Activated effector memory CD4-positive, alpha-beta T cell treated with anti-CD3 and anti-CD28 coated beads, Interleukin-2, amount 50 U/mL, for 16 hours (primary cell): Measurements from ENCODE around the gene CCDC149.
"Not testable (repeated sequence)": the region's sequence is repeated elsewhere in the genome, so short reads cannot be mapped to it uniquely, and the experiment has no call there.

ENCODE experiments used
- DNase-seq: peaks from one replicate; pipeline ENCODE4 v3.0.0-alpha.2; 2020

CCDC149 gene

GRCh38 chr4:24915121-24915922 lies 2.5 kb upstream of the CCDC149 start:
- no peak for DNase-seq

GRCh38 chr4:24914460-24914859 lies 1.6 kb upstream of the CCDC149 start:
- no peak for DNase-seq

- no peak for DNase-seq
These were observed 260 bp upstream of the CCDC149 start for GRCh38 chr4:24913119-24913485.

GRCh38 chr4:24910499-24910898 lies 2.3 kb downstream of the CCDC149 start:
- no peak for DNase-seq

GRCh38 chr4:24909606-24910005 lies 3.2 kb downstream of the CCDC149 start:
- not testable (repeated sequence) for DNase-seq

GRCh38 chr4:24897639-24898038 lies 15.2 kb downstream of the CCDC149 start:
- DNase-seq: no peak

- no peak for DNase-seq
These were observed 15.9 kb downstream of the CCDC149 start for GRCh38 chr4:24896977-24897376.

GRCh38 chr4:24896056-24896455 lies 16.8 kb downstream of the CCDC149 start:
- DNase-seq: no peak

GRCh38 chr4:24895461-24895860 lies 17.4 kb downstream of the CCDC149 start:
- no peak for DNase-seq

GRCh38 chr4:24894846-24895245 lies 18.0 kb downstream of the CCDC149 start:
- DNase-seq: no peak

- no peak for DNase-seq
These were observed 18.6 kb downstream of the CCDC149 start for GRCh38 chr4:24894243-24894642.

- no peak for DNase-seq
These were observed 20.1 kb downstream of the CCDC149 start for GRCh38 chr4:24892778-24893177.

GRCh38 chr4:24892278-24892677 lies 20.6 kb downstream of the CCDC149 start:
- DNase-seq: no peak

- no peak for DNase-seq
These were observed 22.2 kb downstream of the CCDC149 start for GRCh38 chr4:24890561-24891126.

GRCh38 chr4:24889991-24890390 lies 22.9 kb downstream of the CCDC149 start:
- no peak for DNase-seq

GRCh38 chr4:24888475-24889344 lies 24.1 kb downstream of the CCDC149 start:
- DNase-seq: no peak

- no peak for DNase-seq
These were observed 24.9 kb downstream of the CCDC149 start for GRCh38 chr4:24887881-24888430.

- no peak for DNase-seq
These were observed 26.2 kb downstream of the CCDC149 start for GRCh38 chr4:24886596-24886995.

GRCh38 chr4:24885342-24885741 lies 27.5 kb downstream of the CCDC149 start:
- no peak for DNase-seq

- DNase-seq: no peak
These were observed 27.9 kb downstream of the CCDC149 start for GRCh38 chr4:24884902-24885301.

GRCh38 chr4:24881508-24882196 lies 31.2 kb downstream of the CCDC149 start:
- no peak for DNase-seq

- no peak for DNase-seq
These were observed 32.7 kb downstream of the CCDC149 start for GRCh38 chr4:24880186-24880585.

- no peak for DNase-seq
These were observed 34.2 kb downstream of the CCDC149 start for GRCh38 chr4:24878636-24879016.
